GM19025 (cell line): ENCODE measurements around the gene KRTAP9-4.
"Not testable (repeated sequence)": the region's sequence is repeated elsewhere in the genome, so short reads cannot be mapped to it uniquely, and the experiment has no call there.

Experiments
- ATAC-seq: cut with Tn5 transposase; IDR thresholded peaks from one replicate; pipeline ENCODE4 v1.9.1; 2021; ENCODE audit warnings: mild to moderate bottlenecking, low read depth, moderate library complexity; ENCODE audit not compliant: unreplicated experiment

Gene KRTAP9-4

DNA sequence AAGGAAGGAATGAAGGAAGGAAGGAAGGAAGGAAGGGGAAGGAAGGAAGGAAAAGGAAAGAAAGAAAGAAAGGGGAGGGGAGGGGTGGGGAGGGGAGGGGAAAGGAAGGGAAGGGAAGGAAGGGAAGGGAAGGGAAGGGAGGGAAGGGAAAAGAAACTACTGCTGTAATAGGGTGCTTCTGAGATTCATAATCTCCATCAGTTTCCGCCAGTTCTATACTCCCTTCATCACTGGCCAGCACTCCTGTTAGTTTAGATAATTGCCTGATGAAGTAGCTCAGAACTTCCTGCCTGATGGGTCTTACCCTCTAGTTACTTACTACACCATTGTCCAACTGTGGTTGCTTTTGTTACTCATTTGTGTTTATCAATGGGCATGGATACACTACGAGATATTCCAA, 13.7 kb downstream of the KRTAP9-4 start:
- no peak for ATAC-seq

DNA sequence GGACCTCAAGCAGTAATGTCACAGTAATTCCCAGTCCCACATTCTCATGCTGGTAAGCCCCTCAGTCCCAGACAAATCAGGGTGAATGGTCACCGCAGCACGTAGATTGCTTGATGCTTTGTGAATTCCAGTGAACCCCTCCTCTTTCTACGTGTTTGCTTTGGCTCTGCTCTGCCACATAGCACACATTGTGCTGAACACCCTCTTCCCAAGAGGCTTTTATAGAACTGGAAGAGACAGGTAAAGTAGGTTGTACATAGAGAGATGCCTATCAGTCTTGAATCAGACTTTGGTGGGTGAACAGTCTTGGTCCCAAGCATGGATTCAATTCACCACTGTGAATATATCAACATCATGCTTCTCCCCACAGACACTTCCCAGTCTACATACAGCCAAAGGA, 15.1 kb downstream of the KRTAP9-4 start:
- ATAC-seq = no peak

DNA sequence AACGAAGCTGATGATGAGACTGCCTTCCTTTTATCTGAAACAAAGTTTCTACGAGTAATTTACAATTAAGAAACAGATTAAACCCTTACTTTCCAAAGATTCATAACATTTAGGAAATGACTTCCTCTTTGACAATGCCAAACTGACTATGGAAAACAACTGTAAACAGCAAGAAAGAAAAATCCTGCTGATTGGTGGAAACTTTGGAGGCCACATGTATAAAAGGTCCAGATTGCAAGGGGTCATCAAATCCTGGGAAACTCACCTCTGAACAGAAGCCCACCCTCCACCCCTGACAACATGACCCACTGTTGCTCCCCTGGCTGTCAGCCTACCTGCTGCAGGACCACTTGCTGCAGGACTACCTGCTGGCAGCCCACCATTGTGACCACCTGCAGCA, 15.6 kb downstream of the KRTAP9-4 start, which contains the start of gene KRTAP9-6:
Gene KRTAP9-6, plus strand, starts transcription at position 301 of the 400 bp plus-strand sequence. Its CDS starts 0 bp downstream, at position 301.
- no peak for ATAC-seq

DNA sequence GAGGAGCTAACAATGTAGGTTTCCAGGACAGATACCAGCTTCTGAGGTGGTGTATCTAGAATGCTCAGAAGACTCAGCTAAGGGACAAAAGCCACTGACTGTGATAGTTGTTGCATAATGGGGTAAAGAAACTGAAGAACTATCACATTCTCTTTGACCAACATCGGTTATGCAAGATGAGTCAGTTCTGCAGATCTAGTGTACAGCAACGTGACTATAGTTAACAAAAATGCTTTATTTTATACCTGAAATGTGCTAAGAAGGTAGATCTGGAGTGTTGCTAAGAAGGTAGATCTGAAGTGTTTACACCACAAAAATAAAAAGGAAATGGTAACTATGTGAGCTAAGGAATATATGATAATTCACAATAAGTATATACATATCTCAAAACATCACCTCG, 18.2 kb downstream of the KRTAP9-4 start:
- ATAC-seq = no peak

DNA sequence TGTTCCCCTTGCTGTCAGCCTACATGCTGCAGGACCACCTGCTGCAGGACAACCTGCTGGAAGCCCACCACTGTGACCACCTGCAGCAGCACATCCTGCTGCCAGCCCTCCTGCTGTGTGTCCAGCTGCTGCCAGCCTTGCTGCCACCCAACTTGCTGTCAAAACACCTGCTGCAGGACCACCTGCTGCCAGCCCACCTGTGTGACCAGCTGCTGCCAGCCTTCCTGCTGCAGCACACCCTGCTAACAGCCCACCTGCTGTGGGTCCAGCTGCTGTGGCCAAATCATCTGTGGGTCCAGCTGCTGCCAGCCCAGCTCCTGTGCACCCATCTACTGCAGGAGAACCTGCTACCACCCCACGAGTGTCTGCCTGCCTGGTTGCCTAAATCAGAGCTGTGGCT, 21.8 kb downstream of the KRTAP9-4 start:
- ATAC-seq = not testable (repeated sequence)

DNA sequence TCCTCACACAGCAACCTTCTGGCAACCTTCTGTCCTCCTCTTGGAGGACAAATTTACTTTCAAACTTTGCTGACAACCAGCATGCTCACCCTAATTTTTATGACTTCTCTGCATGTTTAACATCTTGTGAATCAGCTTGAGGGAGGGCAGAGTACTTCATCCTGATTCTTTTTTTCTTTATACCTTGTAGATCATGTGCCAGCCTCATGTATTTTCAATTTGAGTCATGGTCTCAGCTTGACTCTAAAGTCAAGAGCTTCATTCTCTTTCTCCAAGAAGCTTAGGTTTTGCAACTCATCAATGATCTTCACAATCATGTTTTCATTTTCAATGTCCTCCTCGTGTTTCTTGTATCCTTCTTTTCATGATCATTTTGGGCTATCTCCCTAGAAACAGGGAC, 22.4 kb downstream of the KRTAP9-4 start:
- ATAC-seq = no peak

DNA sequence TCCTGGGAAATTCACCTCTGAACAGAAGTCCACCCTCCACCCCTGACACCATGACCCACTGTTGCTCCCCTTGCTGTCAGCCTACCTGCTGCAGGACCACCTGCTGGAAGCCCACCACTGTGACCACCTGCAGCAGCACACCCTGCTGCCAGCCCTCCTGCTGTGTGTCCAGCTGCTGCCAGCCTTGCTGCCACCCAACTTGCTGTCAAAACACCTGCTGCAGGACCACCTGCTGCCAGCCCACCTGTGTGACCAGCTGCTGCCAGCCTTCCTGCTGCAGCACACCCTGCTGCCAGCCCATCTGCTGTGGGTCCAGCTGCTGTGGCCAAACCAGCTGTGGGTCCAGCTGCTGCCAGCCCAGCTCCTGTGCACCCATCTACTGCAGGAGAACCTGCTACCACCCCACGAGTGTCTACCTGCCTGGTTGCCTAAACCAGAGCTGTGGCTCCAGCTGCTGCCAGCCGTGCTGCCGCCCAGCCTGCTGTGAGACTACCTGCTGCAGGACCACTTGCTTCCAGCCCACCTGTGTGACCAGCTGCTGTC, 26.2 kb downstream of the KRTAP9-4 start, which contains the start of gene KRTAP9-7:
Gene KRTAP9-7, plus strand, starts transcription at position 51 of the 543 bp plus-strand sequence. Its CDS starts 0 bp downstream, at position 51.
- ATAC-seq = not testable (repeated sequence)

DNA sequence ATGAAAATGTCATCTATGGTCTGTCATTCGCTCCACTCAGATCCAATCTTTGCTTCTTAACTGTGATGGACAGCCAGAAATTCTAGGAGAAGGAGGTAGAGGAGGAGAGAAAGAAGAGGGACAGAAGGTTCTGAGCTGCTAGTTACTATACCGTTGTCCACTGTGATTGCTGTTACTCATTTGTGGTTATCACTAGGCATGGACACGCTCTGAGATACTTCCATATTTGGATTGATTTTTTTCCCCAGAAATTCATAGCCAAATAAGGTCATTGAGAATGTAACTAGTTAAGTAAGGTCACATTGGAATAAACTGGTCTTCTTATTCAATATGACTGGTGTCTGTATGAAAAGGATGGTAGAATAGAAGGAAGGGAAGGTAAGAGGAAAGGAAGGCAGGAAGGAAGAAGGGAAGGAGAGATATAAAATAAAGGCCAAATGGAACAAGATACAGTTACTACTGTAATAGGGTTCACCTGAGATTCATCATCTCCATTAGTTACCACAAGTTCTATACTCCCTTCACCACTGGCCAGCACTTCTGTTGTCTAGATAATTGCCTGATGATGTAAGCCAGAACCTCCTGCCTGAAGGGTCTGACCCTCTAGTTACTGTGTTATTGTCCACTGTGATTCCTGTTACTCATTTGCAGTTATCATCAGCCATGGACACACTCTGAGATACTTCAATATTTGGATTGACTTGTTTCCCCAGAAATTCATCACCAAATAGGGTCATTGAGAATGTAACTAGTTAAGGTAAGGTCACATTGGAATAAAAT, 28.9 kb downstream of the KRTAP9-4 start:
- no peak for ATAC-seq

DNA sequence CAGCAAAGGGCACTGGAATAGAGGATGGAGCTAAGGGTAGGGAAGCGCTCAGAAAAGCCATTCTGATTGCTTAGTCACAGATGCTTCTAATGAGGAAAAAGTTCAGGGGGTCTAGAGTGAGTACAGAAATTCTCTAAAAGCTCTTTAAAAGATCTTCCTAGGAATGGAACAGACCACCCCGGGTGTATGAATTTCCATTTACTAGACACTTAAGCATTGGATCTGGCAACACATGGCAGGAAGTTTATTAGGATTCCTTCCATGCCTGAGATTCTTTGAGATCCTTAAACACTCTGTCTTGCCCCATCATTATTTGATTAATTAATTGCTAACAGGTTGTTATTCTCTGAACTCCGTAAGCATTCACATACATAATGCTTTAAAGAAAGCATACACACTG, 34.6 kb downstream of the KRTAP9-4 start:
- no peak for ATAC-seq

DNA sequence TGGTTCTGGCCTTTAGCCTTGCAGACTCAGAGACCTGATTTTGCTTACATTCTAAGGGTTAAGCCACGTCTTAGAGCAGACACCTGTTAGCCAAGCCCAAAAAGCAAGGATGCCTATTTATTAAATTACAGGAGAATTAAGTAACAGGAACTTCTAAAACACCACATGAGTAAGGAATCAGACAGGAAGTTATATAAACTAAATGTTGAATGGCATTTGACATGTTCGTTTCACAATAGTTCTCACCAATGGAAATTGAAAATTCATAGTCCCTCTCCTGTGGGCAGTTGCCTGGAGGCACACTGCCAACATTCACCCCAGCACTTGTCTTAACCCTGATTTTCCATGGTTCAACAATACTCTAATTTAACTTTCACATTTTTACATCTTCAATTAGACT, 35.1 kb downstream of the KRTAP9-4 start:
- ATAC-seq = no peak

DNA sequence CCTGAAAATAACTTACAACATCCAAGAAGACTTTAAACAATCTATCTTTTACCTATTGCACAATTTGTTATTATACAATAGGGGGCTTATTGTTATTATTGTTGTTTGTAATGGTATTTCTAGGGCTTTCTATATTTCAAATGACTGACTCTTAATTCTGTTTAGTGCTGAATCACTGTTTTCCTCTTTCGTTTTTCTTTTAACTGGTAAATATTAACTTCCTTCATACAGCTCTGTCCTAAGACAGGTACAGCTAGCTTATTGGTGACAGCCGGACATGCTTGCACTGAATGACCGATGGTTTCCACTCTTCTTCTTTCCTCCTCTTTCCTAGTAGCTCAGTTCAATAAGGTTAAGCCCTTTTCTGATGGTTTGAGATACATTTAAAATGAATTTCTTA, 37.6 kb downstream of the KRTAP9-4 start:
- no peak for ATAC-seq

DNA sequence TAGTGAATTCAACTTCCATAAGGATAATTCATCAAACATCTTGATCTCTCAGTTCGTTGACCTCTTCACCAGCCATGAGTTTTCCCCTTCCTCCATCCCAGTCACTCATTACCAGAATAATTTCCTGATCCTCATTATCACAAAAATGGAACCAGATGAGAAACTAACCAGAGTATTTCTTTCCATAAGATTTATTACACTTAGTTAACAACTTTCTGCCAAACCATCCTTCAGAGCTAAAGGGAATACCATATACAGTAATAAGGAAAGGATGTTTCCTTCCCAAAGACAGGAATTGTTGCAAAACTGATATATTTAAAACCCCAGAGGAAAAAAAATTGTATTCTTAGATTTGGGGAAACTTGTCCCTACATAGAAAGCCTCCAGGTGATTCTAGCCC, 44.5 kb downstream of the KRTAP9-4 start:
- no peak for ATAC-seq

DNA sequence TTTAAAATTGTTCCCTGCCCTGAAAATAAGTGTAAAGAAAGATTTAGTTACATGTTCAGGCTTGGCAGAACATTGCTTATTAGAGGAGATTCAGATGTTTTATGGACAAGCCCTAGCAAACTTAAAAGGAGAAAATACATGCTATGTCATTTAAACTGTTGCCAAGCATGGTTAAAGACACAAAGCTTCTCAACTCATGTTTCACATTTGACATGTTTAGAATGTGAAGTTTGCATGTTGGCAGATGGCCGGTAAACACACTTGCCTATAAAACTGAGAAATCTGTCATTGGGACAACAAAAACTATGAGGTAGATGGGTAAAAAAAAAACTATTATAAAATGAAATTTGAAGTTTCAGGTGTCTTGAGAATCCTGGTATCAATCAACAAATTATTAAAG, 47.4 kb downstream of the KRTAP9-4 start:
- ATAC-seq = no peak

DNA sequence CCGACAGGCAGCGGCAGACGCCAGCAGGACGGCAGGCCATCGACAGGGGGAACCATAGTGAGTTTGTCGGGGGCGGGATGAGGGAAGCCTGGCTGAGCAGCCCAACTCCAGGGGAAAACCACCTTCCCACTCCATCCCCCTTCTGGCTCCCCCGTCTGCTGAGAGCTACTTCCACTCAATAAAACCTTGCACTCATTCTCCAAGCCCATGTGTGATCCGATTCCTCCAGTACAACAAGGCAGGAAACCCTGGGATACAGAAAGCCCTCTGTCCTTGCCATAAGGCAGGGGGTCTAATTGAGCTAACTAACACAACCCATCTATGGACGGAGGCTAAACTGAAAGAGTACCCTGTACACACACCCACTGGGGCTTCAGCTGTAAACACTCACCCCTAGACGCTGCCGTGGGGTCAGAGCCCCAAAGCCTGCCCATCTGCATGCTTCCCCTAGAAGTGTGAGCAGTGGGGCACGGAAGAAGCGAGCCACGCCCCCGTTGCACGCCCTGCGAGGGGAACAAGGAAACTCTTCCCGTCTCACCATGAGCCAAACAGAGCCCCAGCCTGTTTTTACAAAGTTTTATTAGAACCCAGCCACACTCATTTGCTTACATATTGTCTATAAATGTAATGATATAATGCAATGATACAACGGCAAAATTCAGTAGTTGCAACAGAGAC, 49.1 kb downstream of the KRTAP9-4 start:
- ATAC-seq = no peak
